H1 (cell line): ENCODE measurements around the gene ASIP. TPM values are rescaled to one million over a fixed set of nuclear protein-coding genes. Genes with fewer than 3 reads are reported as not detected.

ENCODE experiments used
- CHD7 ChIP-seq: fragments of 300-600 bp; sonication (generic); IDR thresholded peaks from 2 replicates; pipeline ENCODE4 v1.7.1; 2012; ENCODE audit warnings: low read length, moderate library complexity, mild to moderate bottlenecking, inconsistent platforms; ENCODE audit not compliant: insufficient replicate concordance
- FOSL1 ChIP-seq: IDR thresholded peaks from 2 replicates; pipeline ENCODE4 v1.6.1; 2011; ENCODE audit warnings: mild to moderate bottlenecking, low read depth, low read length, moderate library complexity; ENCODE audit not compliant: insufficient read depth
- SIX5 ChIP-seq: IDR thresholded peaks from 2 replicates; pipeline ENCODE4 v1.6.1; 2011; ENCODE audit warnings: mild to moderate bottlenecking, low read depth, low read length
- SP1 ChIP-seq: IDR thresholded peaks from 2 replicates; pipeline ENCODE4 v1.6.1; 2011; ENCODE audit warnings: low read depth, low read length
- polyA plus RNA-seq, 7 experiments: library from polyadenylated mRNA; depleted of rRNA in 3 of 7; stranded (reverse) in 5 of 7; unstranded in 2 of 7; fragments of >200 nt in 5 of 7; fragments of 200-250 nt in 2 of 7; gene quantifications; 1 replicate in 5 of 7; 2 replicates in 1 of 7; 4 replicates in 1 of 7; pipeline versions ENCODE4 v1.2.1 to v1.2.3, GENCODE V29; 2011 to 2013; ENCODE audit warnings: missing spikeins in 2 of 7, mixed read lengths in 2 of 7
- total RNA-seq: library from RNA; stranded (reverse); fragmentation: NEBNext Ultra II Directional; extraction: Animal tissue kit (Norgen Biotek cat#: 25700); gene quantifications from 2 replicates; pipeline ENCODE4 v1.2.1, GENCODE V29; 2021

ASIP gene
- total and polyA plus RNA-seq, 2 of the 8 experiments (the other 6 are each of a cell fraction or from before 2014, with no cell fraction given): not detected

DNA sequence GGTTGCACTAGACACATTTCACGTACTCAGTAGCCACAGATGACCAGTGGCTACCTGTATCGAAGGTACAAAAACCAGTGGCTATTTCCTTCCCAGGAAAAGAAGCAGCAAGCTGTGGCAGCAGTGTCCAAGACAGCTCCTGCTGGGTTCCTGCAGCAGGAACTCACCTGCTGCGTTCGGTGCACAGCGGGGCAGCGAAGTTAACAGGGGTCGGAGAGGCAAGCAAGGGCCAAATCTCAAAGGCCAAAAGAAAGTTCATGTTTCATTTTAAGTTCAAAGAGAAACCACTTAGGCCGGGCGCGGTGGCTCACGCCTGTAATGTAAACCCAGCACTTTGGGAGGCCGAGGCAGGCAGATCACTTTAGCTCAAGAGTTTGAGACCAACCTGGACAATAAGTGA is 26.9 kb downstream of the ASIP start (continued):
- TF ChIP-seq CHD7 (no peak), SP1 (no peak), SIX5 (no peak), FOSL1 (no peak)
